Keratinocyte (primary cell): ENCODE data around the gene CD34. TPM values are rescaled to one million over a fixed set of nuclear protein-coding genes. Genes with fewer than 3 reads are reported as not detected.

Experiments used
- DNase-seq: peaks from one replicate; pipeline ENCODE4 v3.0.0-alpha.2; 2011; ENCODE audit warnings: low read depth, missing footprints, low spot score
- FAIRE-seq: peaks from 2 replicates; lab custom pipeline; 2011; peaks lifted over from hg19 to GRCh38; lab: Jason Lieb, UNC
- H2AFZ ChIP-seq: 2 replicates; pipeline ENCODE4 v1.6.0; 2012; ENCODE audit warnings: low read length, control low read depth, inconsistent platforms; ENCODE audit not compliant: control insufficient read depth
- H3K27ac ChIP-seq: 2 replicates; pipeline ENCODE4 v1.5.1; 2011; ENCODE audit warnings: low read length; ENCODE audit not compliant: control insufficient read depth, insufficient read depth
- H3K27me3 ChIP-seq: 3 replicates; pipeline ENCODE4 v1.6.0; 2011; ENCODE audit warnings: low read length; ENCODE audit not compliant: control insufficient read depth, insufficient read depth; ENCODE audit errors: extremely low read depth
- H3K36me3 ChIP-seq, 2 experiments: 2 replicates in 1 of 2; 3 replicates in 1 of 2; pipeline ENCODE4 v1.5.1; 2011; ENCODE audit warnings: low read length in 2 of 2, mild to moderate bottlenecking in 1 of 2; ENCODE audit not compliant: control insufficient read depth in 2 of 2, insufficient read depth in 2 of 2; ENCODE audit errors: extremely low read depth in 1 of 2
- H3K4me1 ChIP-seq: 3 replicates; pipeline ENCODE4 v1.5.1; 2011; ENCODE audit warnings: low read length; ENCODE audit not compliant: control insufficient read depth, insufficient read depth; ENCODE audit errors: extremely low read depth
- H3K4me2 ChIP-seq: 3 replicates; pipeline ENCODE4 v1.6.0; 2011; ENCODE audit warnings: low read depth, low read length; ENCODE audit not compliant: control insufficient read depth, insufficient read depth; ENCODE audit errors: extremely low read depth
- H3K4me3 ChIP-seq, 3 experiments: fragments of 200-600 bp in 1 of 3; sonication (generic) in 1 of 3; 2 replicates in 2 of 3; 3 replicates in 1 of 3; pipeline ENCODE4 v1.5.1; 2011 to 2016; ENCODE audit warnings: low read length in 3 of 3, mild to moderate bottlenecking in 3 of 3, control low read depth in 2 of 3, inconsistent platforms in 1 of 3, low read depth in 1 of 3, mixed read lengths in 1 of 3, mixed run types in 1 of 3, moderate library complexity in 1 of 3; ENCODE audit not compliant: control insufficient read depth in 2 of 3, insufficient read depth in 2 of 3; ENCODE audit errors: extremely low read depth in 1 of 3
- H3K79me2 ChIP-seq: 2 replicates; pipeline ENCODE4 v1.6.0; 2012; ENCODE audit warnings: low read length; ENCODE audit not compliant: control insufficient read depth, insufficient read depth
- H3K9ac ChIP-seq: 3 replicates; pipeline ENCODE4 v1.6.0; 2011; ENCODE audit warnings: low read length; ENCODE audit not compliant: control insufficient read depth, insufficient read depth; ENCODE audit errors: extremely low read depth
- H3K9me1 ChIP-seq: 3 replicates; pipeline ENCODE4 v1.6.0; 2011; ENCODE audit warnings: low read length; ENCODE audit not compliant: control insufficient read depth, insufficient read depth; ENCODE audit errors: extremely low read depth
- H3K9me3 ChIP-seq: 2 replicates; pipeline ENCODE4 v1.5.1; 2012; ENCODE audit warnings: low read depth, low read length; ENCODE audit not compliant: control insufficient read depth
- H4K20me1 ChIP-seq: 3 replicates; pipeline ENCODE4 v1.6.0; 2011; ENCODE audit warnings: low read length; ENCODE audit not compliant: control insufficient read depth, insufficient read depth; ENCODE audit errors: extremely low read depth
- CTCF ChIP-seq, 3 experiments: IDR thresholded peaks in 1 of 3; conservative IDR thresholded peaks in 1 of 3; optimal IDR thresholded peaks in 1 of 3; 2 replicates in 2 of 3; 3 replicates in 1 of 3; pipeline versions ENCODE3 to v1.5.1; 2011; ENCODE audit warnings: low read length in 3 of 3, mild to moderate bottlenecking in 3 of 3, moderate library complexity in 2 of 3, control low read depth in 1 of 3, inconsistent platforms in 1 of 3; ENCODE audit not compliant: insufficient read depth in 2 of 3; ENCODE audit errors: extremely low read depth in 1 of 3
- EZH2 ChIP-seq: IDR thresholded peaks from one replicate; pipeline ENCODE4 v1.6.1; 2012; ENCODE audit warnings: inconsistent platforms, mild to moderate bottlenecking, low read length, moderate library complexity
- dilution Hi-C: fragments of 300-500 bp; cut with MboI; formaldehyde crosslinking; loops from one replicate; pipeline ENCODE4 v1.7.0; 2020; ENCODE audit warnings: low sequenced_read_pairs; ENCODE audit not compliant: extremely low pct_ligation_motif_present
- polyA plus RNA-seq, 5 experiments: library from polyadenylated mRNA; depleted of rRNA in 3 of 5; stranded (reverse) in 3 of 5; stranded (forward) in 1 of 5; unstranded in 1 of 5; fragments of >200 nt; gene quantifications; 1 replicate in 1 of 5; 2 replicates in 3 of 5; 3 replicates in 1 of 5; pipeline versions ENCODE4 v1.2.1 to v1.2.3, GENCODE V29; 2011 to 2012; ENCODE audit warnings: missing spikeins in 2 of 5, low read depth in 1 of 5, low replicate concordance in 1 of 5

Gene CD34
- polyA plus RNA-seq, 1 donor (not counting 4 experiments of a cell fraction or from before 2014, with no cell fraction given), result 0.03 TPM

- FAIRE-seq, result no peak
- Histone ChIP-seq H3K36me3 (no peaks in the 10 kb centered on the region), H2AFZ (no peak overlapping the region), H3K9me3 (no peaks in the 10 kb centered on the region), H3K27ac (no peak overlapping the region), H3K27me3 (no peaks in the 10 kb centered on the region), H3K79me2 (no peaks in the 10 kb centered on the region), H3K9ac (no peak overlapping the region), H3K4me2 (no peak overlapping the region), H3K4me1 (peaks cover 6% of the 10 kb centered on the region), H3K4me3 (no peak overlapping the region), H4K20me1 (no peaks in the 10 kb centered on the region), H3K9me1 (no peaks in the 10 kb centered on the region)
- no peak for DNase-seq
- dilution Hi-C loops, result no loop called here
- TF ChIP-seq EZH2, result no peak
- no peak for TF ChIP-seq CTCF (optimal IDR thresholded peaks at IDR 0.05 in 1 of 3, IDR thresholded peaks at IDR 0.05 in 1 of 3, conservative IDR thresholded peaks at IDR 0.05 in 1 of 3; ENCODE audit: extremely low read depth in 1 of 3, insufficient read depth in 2 of 3, low read length in 3 of 3)
These were observed 38.8 kb upstream of the CD34 start for GRCh38 chr1:207949571-207950195.

GRCh38 chr1:207948536-207949250 is 37.8 kb upstream of the CD34 start:
- DNase-seq (no peak), FAIRE-seq (no peak)
- no peaks in the 10 kb centered on the region for H3K9me3 ChIP-seq
- no peak for TF ChIP-seq CTCF (optimal IDR thresholded peaks at IDR 0.05 in 1 of 3, IDR thresholded peaks at IDR 0.05 in 1 of 3, conservative IDR thresholded peaks at IDR 0.05 in 1 of 3; ENCODE audit: extremely low read depth in 1 of 3, insufficient read depth in 2 of 3, low read length in 3 of 3)
- TF ChIP-seq EZH2, result no peak
- H3K79me2 ChIP-seq, result no peaks in the 10 kb centered on the region
- no peak overlapping the region for H3K27ac ChIP-seq
- H3K4me3 ChIP-seq, result no peak overlapping the region
- H3K9ac ChIP-seq, result no peak overlapping the region
- dilution Hi-C loops, result no loop called here
- H2AFZ ChIP-seq, result no peak overlapping the region
- H4K20me1 ChIP-seq, result no peaks in the 10 kb centered on the region
- no peaks in the 10 kb centered on the region for H3K27me3 ChIP-seq
- H3K36me3 ChIP-seq, result no peaks in the 10 kb centered on the region
- peaks cover 6% of the 10 kb centered on the region for H3K4me1 ChIP-seq
- H3K9me1 ChIP-seq, result no peaks in the 10 kb centered on the region
- no peak overlapping the region for H3K4me2 ChIP-seq
